Memory B cell (primary cell): Measurements from ENCODE around the gene PDE6G.

Experiments used
- ATAC-seq: fragments of 150-1000 bp; cut with Tn5 transposase; 2 replicates; pipeline ENCODE4 v1.10.0; 2021; ENCODE audit warnings: low read depth, mild to moderate bottlenecking, moderate library complexity
- DNase-seq, 2 donors: peaks; one replicate each; pipeline ENCODE4 v3.0.0; 2022; ENCODE audit warnings: low spot score in 2 of 2
- H3K27ac Mint-ChIP-seq: one replicate; pipeline ENCODE4 v1.8.0; 2022; ENCODE audit warnings: mild to moderate bottlenecking, moderate library complexity, mixed read lengths
- H3K27me3 Mint-ChIP-seq: one replicate; pipeline ENCODE4 v1.8.0; 2022; ENCODE audit warnings: mixed read lengths
- H3K36me3 Mint-ChIP-seq: one replicate; pipeline ENCODE4 v1.8.0; 2022; ENCODE audit warnings: mild to moderate bottlenecking, mixed read lengths
- H3K4me1 Mint-ChIP-seq: one replicate; pipeline ENCODE4 v1.8.0; 2022; ENCODE audit warnings: mixed read lengths
- H3K4me3 Mint-ChIP-seq: one replicate; pipeline ENCODE4 v1.8.0; 2022; ENCODE audit warnings: mild to moderate bottlenecking, moderate library complexity, mixed read lengths
- H3K9me3 Mint-ChIP-seq: one replicate; pipeline ENCODE4 v1.8.0; 2022; ENCODE audit warnings: mixed read lengths

Gene PDE6G

DNA sequence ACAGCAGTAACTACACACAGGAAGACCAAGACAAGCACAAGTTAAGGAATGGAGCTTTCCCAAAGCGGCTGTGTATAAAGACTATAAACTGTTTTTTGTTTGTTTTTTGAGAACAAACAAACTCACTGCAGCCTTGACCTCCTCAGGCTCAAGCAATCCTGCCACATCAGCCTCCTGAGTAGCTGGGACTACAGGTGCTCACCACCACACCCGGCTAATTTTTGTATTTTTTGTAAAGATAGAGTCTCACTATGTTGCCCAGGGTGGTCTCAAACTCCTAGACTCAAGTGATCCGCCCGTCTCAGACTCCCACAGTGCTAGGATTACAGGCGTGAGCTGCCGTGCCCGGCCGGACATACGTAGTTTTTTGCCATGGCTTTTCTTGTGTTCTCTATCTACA lies 4.1 kb upstream of the PDE6G start:
- Mint-ChIP-seq H3K36me3 (no peaks in the 10 kb centered on the region), H3K27ac (no peak overlapping the region), H3K9me3 (no peaks in the 10 kb centered on the region), H3K27me3 (no peaks in the 10 kb centered on the region), H3K4me3 (no peak overlapping the region), H3K4me1 (no peaks in the 10 kb centered on the region)
- DNase-seq (no peak), ATAC-seq (no peak)

DNA sequence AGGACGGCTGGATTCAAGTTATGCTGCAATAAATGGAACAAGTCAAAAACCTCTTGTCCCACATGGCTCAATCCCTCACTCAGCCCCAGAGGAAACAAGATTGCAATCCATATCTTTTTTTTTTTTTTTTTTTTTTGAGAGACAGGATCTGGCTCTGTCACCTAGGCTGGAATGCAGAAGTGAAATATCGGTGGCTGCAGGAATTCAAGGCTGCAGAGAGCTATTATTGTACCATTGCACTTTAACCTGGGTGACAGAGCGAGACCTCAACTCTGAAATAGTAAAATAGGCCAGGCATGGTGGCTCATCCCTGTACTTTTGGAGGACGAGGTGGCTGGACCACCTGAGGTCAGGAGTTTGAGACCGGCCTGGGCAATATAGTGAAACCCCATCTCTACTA lies 2.7 kb upstream of the PDE6G start:
- Mint-ChIP-seq H3K4me1 (no peaks in the 10 kb centered on the region), H3K36me3 (no peaks in the 10 kb centered on the region), H3K27me3 (no peaks in the 10 kb centered on the region), H3K4me3 (no peak overlapping the region), H3K9me3 (no peaks in the 10 kb centered on the region), H3K27ac (no peak overlapping the region)
- DNase-seq (no peak), ATAC-seq (no peak)

DNA sequence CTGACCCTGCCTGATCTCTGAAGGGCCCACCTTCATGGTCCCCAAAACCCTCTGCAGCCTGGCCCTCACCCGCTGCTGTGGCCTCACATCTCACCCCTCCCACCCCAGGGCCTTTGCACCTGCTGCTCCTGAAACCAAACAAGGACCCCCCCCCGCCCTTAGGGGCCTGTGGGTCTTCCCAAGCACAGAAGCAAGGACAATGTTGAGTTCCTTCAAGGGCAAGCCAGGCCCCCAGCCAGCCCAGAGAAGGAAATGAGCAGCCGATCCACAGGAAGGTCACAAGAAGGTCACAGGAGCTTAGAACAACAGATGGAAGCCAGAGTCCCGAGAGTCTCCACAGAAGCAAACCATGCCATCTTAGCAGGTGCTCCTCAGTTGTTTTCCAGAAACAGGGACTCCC lies 493 bp upstream of the PDE6G start:
- no peaks in the 10 kb centered on the region for H3K9me3 Mint-ChIP-seq
- no peak overlapping the region for H3K4me3 Mint-ChIP-seq
- H3K27ac Mint-ChIP-seq, result no peak overlapping the region
- peaks cover 5% of the 10 kb centered on the region for H3K27me3 Mint-ChIP-seq
- no peaks in the 10 kb centered on the region for H3K36me3 Mint-ChIP-seq
- DNase-seq, result no peak
- no peak for ATAC-seq
- H3K4me1 Mint-ChIP-seq, result peaks cover 7% of the 10 kb centered on the region

DNA sequence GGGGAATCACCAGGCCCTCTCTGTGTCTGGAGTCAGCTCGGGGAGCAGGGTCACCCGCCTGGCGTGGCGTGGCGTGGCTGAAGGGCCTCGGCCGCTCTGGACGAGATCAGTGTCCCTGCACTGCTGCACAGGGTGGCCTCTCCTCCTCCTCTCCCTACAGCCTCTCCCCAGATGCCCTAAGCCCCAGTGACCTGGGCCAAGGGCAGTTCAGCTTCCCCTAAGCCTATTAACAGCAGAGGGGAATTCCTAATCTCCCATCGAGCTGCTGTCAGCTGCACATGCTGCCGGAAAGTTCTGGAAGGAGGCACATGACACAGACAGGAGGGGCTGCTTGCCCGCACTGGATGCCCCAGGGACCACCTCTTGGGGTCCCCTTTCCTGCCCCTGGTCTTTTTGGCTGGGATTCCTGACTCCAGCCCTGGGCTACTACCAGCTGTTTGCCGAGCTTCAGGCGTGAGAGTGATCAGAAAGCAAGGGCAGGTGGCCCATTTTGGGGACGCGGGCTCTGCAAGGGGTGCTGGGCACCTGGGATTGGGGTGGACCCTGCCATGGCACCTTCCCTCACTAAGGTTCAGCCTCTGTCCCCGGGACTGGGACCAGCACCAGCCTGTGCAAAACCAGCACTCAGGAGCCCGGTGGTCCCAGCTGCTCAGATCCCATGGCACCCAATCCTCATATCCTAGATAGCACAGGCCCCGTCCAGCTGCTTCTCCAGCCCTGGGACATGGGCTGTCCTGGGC lies 794 bp downstream of the PDE6G start:
- no peaks in the 10 kb centered on the region for H3K36me3 Mint-ChIP-seq
- no peaks in the 10 kb centered on the region for H3K9me3 Mint-ChIP-seq
- DNase-seq (no peak), ATAC-seq (no peak)
- no peak overlapping the region for H3K27ac Mint-ChIP-seq
- H3K4me1 Mint-ChIP-seq, result peaks cover 8% of the 10 kb centered on the region
- peaks cover 7% of the 10 kb centered on the region for H3K27me3 Mint-ChIP-seq
- no peak overlapping the region for H3K4me3 Mint-ChIP-seq

DNA sequence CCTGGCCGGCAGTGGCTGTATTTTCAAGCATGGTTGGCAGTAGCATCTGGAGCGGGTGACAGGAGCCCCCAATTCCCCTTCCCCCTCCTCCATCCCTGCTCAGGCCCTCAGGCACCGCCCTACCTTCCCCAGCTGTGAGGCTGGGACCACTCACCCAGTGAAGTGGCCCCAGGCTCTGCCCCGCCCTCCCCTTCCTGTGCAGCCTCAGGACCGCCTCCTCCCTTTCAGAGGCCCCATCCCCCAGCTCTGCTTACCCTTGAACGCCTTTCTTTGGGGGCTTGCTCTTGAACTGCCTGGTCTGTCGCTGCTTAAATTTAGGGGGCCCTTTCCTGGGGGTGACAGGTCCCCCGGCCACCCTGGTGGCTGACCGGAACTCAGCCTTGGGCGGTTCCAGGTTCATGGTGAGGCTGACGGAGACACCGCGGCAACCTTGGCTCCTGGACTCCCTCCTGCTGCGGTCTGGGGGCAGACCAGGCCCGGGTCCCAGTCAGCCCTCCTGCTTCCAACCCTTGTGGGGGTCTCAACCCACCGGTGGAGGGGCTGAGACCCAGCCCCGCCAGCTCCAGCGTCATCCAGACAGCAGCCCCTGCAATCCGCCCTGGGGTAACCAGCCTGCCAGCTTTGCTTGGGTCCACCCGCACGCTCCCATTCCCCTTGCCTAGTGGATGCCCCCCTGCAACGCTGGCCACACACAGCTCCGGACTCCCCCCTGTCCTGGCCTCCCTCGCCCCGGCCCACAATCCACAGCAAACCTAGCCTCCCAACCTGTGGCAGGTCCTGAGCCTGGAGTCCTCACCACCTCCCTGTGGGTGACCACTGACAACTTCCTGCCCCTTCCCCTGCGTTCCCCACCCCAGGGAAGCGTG lies 3.2 kb downstream of the PDE6G start:
- Mint-ChIP-seq H3K27ac (peak overlapping the region; percentile 67), H3K36me3 (no peaks in the 10 kb centered on the region), H3K4me1 (peaks cover 8% of the 10 kb centered on the region), H3K9me3 (no peaks in the 10 kb centered on the region), H3K27me3 (peaks cover 7% of the 10 kb centered on the region), H3K4me3 (peak overlapping the region; percentile 85)
- ATAC-seq (peak; percentile 72), DNase-seq (peak in 1 of 2 donors; percentile 25)

DNA sequence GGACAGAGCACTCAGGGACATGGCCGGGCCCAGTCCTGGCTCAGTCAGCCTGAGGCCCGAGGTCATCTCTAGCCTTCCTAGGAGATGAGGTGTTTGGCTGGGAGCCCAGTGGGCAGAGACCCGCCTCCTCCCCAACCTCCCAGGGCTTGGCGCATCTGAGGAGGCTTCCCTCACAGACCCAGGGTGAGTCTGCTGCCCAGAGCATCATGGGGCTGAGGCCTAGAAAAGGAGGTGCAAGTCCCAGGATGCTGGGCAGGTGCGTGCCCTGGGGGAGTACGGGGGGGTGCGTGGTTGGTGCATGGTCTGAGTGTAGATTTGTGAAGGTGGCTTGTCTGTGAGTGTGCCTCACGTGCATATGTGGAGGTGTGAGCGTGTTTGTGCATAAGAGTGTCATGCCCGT lies 4.7 kb downstream of the PDE6G start:
- ATAC-seq (no peak), DNase-seq (no peak)
- Mint-ChIP-seq H3K27ac (no peak overlapping the region), H3K4me1 (peaks cover 10% of the 10 kb centered on the region), H3K36me3 (no peaks in the 10 kb centered on the region), H3K4me3 (peak overlapping the region; percentile 59), H3K9me3 (no peaks in the 10 kb centered on the region), H3K27me3 (peaks cover 7% of the 10 kb centered on the region)

DNA sequence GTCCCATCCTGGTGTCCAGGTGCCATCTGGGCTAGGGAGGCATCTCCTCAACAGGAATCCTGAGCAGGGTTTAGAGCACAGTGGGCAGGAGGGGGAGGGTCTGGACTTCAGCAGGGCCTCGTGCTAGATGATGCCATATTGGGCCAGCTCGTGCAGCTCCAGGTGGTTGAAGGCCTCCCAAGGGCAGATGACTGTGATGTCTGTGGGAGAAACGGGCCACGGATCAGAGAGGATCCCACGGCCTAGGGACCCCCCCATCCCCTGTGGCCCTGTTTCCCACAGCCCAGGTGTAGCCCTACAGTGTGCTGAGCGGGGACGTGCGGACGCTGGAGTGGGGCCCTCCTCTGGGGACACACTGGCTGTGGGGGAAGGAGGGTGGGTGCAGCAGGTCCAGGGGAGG lies 5.4 kb downstream of the PDE6G start:
- no peaks in the 10 kb centered on the region for H3K36me3 Mint-ChIP-seq
- peaks cover 10% of the 10 kb centered on the region for H3K4me1 Mint-ChIP-seq
- no peaks in the 10 kb centered on the region for H3K9me3 Mint-ChIP-seq
- DNase-seq (no peak), ATAC-seq (no peak)
- H3K27me3 Mint-ChIP-seq, result peaks cover 7% of the 10 kb centered on the region
- no peak overlapping the region for H3K4me3 Mint-ChIP-seq
- H3K27ac Mint-ChIP-seq, result no peak overlapping the region

DNA sequence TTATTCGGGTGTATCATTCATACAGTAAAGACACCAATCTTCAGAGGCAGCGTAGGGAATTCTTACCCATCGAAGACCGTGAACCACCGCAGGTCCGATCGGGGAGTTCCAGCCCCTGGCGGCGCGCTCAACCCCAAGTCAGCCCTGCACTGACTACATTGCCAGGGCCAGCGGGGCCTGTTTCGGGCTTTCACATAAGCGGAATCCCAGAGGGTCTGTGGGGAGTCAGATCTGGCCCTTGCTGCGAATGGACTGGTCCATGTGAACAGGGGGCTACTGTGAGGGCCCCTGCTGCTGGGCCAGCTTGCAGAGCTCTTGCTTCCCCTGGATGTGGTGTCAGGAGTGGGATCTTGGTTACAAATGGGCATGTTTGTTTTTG lies 7.6 kb downstream of the PDE6G start:
- Mint-ChIP-seq H3K36me3 (no peaks in the 10 kb centered on the region), H3K4me3 (no peak overlapping the region), H3K4me1 (peaks cover 10% of the 10 kb centered on the region), H3K9me3 (no peaks in the 10 kb centered on the region), H3K27me3 (peaks cover 9% of the 10 kb centered on the region), H3K27ac (no peak overlapping the region)
- ATAC-seq (no peak), DNase-seq (no peak)

DNA sequence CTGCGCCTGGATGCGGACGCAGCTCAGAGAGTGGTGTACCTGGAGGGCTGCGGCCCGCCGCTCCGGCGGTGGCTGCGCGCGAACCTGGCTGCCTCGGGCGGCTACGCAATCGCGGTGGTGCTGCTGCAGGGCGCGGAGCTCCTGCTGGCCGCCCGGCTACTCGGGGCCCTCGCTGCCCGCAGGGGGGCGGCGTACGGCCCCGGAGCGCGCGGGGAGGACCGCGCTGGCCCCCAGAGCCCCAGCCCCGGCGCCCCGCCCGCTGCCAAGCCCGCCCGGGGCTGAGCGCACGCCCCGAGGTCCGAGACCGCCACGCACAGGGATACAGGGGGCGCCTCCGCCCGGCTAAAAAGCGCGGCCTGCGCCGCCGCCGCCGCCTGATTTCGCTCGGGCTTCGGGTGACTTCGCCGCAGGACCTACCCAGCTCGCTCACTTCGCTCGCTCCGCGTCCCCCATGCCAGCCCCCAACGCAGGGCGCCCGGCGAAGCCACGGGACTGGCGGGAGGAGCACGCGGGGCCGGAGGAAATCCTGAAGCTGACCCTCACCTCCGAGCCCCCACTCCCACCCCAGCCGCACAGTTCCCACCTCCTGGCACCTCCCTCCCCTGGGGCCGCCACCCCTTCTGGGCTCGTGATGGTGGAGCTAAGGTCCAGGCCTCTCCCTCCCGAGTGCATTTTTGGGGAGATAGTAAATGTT lies 8.2 kb downstream of the PDE6G start:
- no peak overlapping the region for H3K4me3 Mint-ChIP-seq
- H3K4me1 Mint-ChIP-seq, result peaks cover 5% of the 10 kb centered on the region
- H3K27me3 Mint-ChIP-seq, result peaks cover 5% of the 10 kb centered on the region
- H3K9me3 Mint-ChIP-seq, result no peaks in the 10 kb centered on the region
- DNase-seq (no peak), ATAC-seq (no peak)
- no peaks in the 10 kb centered on the region for H3K36me3 Mint-ChIP-seq
- no peak overlapping the region for H3K27ac Mint-ChIP-seq

DNA sequence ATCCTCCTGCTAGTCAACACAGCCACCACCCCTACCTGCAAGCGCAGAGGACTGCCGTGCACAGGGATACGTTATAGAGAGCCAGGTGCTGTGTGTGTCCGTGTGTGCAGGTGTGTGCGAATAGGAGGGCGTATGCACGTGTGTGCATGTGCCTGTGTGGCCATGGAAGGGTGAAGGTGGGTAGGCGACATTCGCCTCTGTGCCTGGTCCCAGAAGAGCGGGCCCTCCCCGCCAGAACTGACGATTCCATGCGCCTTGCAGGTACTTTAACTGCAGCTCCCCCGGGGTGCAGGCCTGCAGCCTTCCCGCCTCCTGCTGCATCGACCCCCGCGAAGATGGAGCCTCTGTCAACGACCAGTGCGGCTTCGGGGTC lies 8.7 kb downstream of the PDE6G start:
- H3K4me1 Mint-ChIP-seq, result peaks cover 5% of the 10 kb centered on the region
- H3K27ac Mint-ChIP-seq, result no peak overlapping the region
- peaks cover 5% of the 10 kb centered on the region for H3K27me3 Mint-ChIP-seq
- no peaks in the 10 kb centered on the region for H3K9me3 Mint-ChIP-seq
- no peaks in the 10 kb centered on the region for H3K36me3 Mint-ChIP-seq
- no peak overlapping the region for H3K4me3 Mint-ChIP-seq
- DNase-seq (no peak), ATAC-seq (no peak)

DNA sequence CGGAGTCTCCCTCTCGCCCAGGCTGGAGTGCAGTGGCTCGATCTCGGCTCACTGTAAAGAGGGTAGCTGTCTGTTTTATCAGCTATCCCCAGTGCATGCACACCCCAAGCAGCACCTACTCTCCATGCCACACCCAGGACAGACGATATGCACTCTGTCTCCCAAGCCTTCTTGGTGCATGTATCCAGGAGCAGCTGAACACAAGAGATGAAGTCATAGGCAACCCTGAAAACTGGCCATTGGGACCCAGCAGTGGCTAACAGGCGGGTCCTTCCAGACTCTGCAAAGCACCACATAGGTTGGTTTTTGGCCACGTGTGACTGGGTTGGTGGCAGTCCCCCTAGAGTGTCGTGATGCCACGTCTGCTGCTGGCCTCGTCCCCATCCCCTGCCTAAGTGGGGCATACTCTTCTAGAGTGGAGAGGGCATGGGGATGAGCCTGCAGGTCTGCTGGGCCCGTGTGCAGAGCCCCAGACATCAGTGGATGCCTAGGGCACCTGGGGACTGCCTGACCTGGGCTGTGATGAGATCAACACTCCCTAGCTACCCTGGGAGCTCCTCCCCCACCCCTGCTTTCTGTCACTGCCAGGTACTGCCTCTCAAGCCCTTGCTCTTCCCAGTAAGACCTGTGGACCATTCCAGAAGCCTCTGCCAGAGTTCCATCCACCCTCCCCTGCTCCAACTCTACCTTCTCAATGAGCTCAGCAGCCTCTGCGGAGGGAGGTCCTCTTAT lies 9.3 kb downstream of the PDE6G start:
- H3K4me3 Mint-ChIP-seq, result no peak overlapping the region
- H3K9me3 Mint-ChIP-seq, result no peaks in the 10 kb centered on the region
- DNase-seq (no peak), ATAC-seq (no peak)
- H3K27ac Mint-ChIP-seq, result no peak overlapping the region
- H3K36me3 Mint-ChIP-seq, result no peaks in the 10 kb centered on the region
- H3K27me3 Mint-ChIP-seq, result peaks cover 5% of the 10 kb centered on the region
- peaks cover 5% of the 10 kb centered on the region for H3K4me1 Mint-ChIP-seq

DNA sequence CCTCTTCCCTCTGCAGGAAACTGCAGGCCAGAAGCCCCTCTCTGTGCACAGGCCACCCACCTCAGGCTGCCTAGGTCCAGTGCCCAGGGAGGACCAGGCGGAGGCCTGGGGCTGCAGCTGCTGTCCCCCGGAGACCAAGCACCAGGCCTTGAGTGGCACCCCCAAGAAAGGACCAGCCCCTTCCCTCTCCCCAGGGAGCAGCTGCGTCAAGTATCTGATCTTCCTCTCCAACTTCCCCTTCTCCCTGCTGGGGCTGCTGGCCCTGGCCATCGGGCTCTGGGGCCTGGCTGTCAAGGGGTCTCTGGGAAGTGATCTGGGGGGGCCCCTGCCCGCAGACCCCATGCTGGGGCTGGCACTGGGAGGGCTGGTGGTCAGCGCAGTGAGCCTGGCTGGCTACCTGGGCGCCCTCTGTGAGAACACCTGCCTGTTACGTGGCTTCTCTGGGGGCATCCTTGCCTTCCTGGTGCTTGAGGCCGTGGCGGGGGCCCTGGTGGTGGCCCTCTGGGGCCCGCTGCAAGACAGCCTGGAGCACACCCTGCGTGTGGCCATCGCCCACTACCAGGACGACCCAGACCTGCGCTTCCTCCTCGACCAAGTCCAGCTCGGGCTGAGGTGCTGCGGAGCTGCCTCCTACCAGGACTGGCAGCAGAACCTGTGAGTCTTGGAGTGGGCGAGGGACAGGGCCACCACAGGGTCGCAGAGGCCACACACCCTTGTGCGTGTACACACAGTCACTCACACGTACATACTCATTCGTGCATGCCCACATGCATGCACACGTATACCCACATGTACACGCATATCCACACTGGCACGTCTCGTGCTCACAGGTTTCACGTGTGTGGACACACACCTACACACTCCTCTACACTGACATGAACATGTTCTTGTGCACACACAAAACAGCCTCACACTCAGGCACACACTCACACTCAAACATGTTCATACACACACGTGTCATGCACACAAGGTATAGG lies 11.1 kb downstream of the PDE6G start:
- no peak overlapping the region for H3K27ac Mint-ChIP-seq
- H3K4me1 Mint-ChIP-seq, result peaks cover 2% of the 10 kb centered on the region
- no peak for ATAC-seq
- H3K36me3 Mint-ChIP-seq, result no peaks in the 10 kb centered on the region
- H3K4me3 Mint-ChIP-seq, result no peak overlapping the region
- no peak for DNase-seq
- H3K27me3 Mint-ChIP-seq, result peaks cover 2% of the 10 kb centered on the region
- no peaks in the 10 kb centered on the region for H3K9me3 Mint-ChIP-seq

DNA sequence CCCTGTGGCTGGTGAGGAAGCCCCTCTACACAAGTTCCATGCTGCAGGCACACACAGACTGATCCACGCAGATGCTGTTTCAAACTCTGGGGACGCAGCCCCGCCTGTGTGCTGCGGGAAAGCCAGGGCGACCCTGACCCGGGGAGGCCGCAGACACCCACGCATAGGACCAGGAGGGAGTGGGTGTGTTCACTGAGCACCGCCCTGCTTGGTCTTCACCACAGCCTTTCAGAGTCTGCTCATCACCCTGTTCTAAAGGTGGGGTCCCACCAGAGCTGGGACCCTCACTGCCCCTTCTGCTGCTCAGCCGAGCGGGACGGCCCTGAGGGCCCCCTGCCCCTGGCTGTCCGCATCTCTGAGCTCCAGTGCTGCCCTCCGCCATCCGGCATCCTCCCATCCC lies 11.8 kb downstream of the PDE6G start:
- Mint-ChIP-seq H3K4me3 (no peak overlapping the region), H3K4me1 (peaks cover 2% of the 10 kb centered on the region)

More for the DNA sequence above, 11.8 kb downstream of the PDE6G start:
- Mint-ChIP-seq H3K27ac (no peak overlapping the region), H3K9me3 (no peaks in the 10 kb centered on the region), H3K36me3 (peaks cover 2% of the 10 kb centered on the region), H3K27me3 (peaks cover 2% of the 10 kb centered on the region)
- ATAC-seq, result no peak
- DNase-seq, result no peak
